Embryonic facial prominence (tissue), 1 donor: ENCODE data around the gene HNRNPM.
"Not testable (repeated sequence)": the region's sequence is repeated elsewhere in the genome, so short reads cannot be mapped to it uniquely, and the experiment has no call there.

Source experiments
- DNase-seq: peaks from one replicate; pipeline ENCODE4 v3.0.0-alpha.2; 2016; ENCODE audit errors: extremely low spot score

Gene HNRNPM, protein sequence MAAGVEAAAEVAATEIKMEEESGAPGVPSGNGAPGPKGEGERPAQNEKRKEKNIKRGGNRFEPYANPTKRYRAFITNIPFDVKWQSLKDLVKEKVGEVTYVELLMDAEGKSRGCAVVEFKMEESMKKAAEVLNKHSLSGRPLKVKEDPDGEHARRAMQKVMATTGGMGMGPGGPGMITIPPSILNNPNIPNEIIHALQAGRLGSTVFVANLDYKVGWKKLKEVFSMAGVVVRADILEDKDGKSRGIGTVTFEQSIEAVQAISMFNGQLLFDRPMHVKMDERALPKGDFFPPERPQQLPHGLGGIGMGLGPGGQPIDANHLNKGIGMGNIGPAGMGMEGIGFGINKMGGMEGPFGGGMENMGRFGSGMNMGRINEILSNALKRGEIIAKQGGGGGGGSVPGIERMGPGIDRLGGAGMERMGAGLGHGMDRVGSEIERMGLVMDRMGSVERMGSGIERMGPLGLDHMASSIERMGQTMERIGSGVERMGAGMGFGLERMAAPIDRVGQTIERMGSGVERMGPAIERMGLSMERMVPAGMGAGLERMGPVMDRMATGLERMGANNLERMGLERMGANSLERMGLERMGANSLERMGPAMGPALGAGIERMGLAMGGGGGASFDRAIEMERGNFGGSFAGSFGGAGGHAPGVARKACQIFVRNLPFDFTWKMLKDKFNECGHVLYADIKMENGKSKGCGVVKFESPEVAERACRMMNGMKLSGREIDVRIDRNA

DNA sequence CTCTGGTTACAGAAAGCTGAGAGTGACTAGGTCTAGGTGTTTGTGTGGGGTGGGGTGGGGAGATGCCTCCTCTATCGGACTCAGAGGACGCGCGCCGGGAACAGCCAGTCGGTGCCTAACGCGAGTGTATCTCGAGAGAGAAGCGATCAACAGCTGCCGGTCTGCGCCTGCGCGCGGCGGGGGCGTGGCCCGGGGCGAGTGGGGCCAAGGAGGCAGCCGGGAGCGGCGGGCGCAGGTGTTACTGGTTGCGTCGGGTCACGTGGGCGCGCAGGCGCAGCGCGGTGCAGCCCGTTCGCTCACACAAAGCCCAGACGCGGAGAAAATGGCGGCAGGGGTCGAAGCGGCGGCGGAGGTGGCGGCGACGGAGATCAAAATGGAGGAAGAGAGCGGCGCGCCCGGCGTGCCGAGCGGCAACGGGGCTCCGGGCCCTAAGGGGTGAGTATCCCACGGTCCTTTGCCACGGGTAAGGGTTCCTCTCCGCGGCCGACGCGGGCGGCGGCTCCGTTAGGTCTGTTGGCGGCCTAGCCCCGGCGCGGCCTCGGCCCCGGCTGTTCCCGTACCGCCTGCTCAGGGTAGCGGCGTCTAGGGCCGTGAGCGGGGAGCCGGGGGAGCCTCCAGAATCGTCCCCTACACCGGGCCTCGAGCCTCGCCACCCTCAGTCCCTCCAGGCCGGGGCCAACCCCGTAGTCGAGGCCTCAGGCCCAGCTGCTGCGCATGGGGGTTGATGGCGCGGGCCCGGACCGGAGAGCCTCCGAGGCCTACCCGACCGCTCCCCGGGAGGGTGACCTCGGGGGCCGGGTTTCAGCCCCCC lies at the start of gene HNRNPM:
TSS of gene HNRNPM (plus strand) at position 299 of the 811 bp plus-strand sequence. CDS start at position 323, 24 bp downstream.
- peak; percentile 92 for DNase-seq

DNA sequence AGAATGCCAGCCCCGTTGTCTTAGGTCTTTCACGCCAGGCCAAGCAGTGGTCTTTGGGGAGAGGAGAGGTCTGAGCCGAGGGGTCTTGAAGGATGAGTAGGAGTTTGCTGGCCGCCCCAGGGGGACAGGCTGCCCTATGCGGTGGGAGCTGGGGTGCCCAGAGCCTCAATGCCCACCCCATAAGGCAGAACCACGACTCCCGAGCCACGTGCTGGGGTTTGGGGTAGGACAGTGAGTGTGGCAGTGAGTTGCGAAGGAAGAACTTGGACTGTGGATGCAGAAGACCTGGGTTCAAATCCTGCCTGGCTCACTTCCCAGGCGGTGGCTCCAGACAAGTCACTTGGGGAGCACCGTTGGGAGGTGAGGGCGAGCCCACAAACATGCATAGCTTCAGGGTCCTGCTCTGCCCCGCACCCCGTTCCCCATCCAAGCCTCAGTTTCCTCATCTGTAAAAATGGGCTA lies 49.1 kb upstream of the HNRNPM start:
- DNase-seq: no peak

DNA sequence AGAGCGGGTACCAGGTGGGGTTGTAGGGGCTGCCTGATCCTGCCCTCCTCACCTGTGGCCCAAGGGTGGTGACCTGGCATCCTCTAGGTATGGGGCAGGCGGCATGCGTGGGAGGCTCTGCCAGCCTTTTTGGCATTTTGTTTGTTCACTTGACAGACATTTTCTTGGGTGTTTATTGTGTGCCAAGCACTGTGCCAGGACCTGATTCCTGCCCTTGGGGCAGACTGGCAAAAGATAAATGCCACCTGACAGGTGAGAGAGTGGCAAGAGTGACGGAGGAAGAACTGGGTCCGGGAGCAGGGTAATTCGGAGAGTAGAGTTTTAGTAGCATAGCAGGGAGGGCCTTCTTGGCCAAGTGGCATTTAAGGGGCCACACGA lies 48.6 kb upstream of the HNRNPM start:
- no peak for DNase-seq

DNA sequence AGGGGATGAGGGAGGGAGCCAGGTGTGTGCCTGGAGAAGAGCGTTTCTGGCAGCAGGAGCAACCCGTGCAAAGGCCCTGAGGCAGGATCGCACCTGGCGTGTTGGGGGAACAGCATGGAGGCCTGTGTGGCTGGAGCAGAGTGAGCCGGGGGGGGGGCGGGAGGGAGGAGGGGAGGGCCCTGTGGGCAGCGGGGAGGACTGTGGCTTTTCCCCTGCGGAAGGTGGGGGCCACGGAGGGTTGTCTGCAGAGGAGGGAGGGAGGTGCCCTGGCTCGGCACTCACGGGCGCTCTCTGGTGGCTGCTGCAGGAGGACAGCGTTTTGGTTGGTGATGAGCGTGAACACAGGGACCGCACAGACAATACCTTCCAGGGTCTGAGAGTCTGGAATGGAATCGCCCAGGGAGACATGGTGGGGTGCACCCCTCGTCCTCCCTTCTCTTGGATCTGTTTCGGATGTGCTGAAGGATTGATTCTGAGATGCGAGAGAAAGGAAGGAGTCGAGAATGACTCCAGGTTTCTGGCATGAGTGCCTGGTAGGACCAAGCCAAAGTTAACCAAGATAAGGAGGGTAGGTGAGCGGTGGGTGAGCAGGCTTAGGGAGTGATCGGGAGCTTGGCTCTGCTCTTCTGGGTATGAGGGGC lies 48.1 kb upstream of the HNRNPM start:
- no peak for DNase-seq

DNA sequence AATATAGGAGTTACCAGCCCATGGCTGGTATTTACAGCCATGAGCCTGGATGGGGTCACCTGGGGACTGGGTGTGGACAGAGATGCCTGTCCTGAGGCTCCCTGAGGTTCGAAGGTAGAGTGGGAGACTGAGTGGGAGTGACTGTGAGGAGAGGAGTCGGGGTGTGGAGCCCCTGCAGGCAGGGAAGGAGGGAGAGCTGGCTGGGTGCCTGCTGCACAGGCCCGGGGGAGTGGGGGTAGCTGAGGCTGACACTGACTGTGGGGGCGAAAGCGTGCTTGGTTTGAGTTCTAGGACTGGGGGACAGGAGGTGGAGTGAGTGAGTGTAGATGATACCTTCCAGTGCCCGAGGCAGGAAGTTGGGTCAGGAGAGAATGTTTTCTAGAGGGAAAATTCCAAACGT lies 47.5 kb upstream of the HNRNPM start:
- DNase-seq: no peak

DNA sequence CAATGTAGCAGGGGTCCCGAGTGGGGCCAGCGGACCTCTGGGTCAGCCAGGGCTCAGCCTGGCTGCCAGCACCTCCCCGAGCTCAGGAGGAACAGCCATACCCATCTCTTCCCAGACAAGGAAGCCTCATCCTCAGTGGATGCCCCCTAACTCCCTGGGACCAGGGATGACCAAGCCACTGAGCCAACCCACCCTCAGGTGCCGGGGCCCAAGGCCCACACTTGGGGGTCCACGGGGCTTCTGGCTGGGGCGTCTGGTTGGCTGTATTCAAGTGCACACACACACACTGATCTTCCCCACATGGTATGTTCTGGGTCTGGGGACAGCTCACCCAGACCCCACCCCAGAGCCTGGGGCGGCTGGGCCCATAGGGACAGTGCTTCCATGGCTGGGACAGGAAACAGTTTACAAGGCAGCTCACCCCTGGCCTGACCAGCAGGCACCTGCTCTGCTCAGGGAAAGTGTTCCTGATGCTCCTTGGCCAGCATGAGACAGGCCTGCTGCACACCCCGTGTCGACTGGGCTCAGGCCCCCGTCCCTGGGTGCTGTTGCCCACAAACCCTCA lies 46.9 kb upstream of the HNRNPM start:
- DNase-seq: no peak

DNA sequence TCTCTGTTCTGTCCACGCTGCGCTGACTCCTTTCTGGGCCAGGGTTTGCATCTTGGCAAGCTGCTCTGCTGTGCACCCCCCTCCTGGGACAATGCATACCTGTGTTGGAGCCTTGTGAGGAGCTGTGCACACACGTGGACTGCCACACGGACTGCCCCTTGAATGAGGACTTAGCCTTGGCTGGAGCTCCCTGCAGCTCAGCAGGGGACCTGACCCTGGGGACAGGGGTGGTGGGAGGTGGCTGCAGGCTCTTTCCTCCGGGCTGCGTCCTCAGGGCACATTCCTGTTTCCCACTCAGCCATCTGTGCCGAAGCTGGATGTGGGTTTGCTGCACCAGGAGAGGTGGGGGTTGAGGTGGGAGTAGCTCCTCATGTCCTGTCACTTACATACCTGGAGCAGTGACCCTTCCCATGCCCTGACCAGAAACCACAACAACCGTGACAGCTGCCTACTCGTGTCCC lies 46.4 kb upstream of the HNRNPM start:
- DNase-seq: no peak

DNA sequence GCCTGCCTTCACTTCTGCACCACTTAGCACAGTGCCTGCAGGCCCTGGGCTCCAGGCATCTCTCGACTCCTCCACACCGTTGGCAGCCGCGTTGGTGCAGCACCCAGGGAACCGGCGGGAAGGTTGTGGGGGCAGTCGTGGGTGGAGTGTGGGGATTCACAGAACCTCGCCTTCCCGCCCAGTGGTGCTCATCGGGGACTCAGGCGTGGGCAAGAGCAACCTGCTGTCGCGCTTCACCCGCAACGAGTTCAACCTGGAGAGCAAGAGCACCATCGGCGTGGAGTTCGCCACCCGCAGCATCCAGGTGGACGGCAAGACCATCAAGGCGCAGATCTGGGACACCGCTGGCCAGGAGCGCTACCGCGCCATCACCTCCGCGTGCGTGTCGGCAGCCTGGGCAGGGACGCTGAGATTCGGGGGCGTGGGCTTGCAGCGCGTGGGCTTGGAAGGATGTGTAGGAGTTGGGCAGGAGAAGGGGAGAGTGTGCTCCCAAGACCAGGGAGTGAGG lies 45.0 kb upstream of the HNRNPM start:
- DNase-seq: no peak

DNA sequence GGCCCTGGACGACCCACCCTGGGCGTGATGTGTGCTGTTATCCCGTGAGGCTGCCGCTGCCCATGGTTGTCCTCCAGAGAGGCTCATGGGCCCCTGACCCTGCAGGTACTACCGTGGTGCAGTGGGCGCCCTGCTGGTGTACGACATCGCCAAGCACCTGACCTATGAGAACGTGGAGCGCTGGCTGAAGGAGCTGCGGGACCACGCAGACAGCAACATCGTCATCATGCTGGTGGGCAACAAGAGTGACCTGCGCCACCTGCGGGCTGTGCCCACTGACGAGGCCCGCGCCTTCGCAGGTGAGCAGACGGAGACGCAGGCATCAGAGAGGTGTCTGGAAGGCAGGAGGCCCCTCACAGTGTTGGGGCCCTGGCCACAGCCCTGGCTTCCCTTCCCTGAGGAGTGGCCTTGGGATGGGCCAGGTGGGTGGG lies 42.8 kb upstream of the HNRNPM start:
- no peak for DNase-seq

DNA sequence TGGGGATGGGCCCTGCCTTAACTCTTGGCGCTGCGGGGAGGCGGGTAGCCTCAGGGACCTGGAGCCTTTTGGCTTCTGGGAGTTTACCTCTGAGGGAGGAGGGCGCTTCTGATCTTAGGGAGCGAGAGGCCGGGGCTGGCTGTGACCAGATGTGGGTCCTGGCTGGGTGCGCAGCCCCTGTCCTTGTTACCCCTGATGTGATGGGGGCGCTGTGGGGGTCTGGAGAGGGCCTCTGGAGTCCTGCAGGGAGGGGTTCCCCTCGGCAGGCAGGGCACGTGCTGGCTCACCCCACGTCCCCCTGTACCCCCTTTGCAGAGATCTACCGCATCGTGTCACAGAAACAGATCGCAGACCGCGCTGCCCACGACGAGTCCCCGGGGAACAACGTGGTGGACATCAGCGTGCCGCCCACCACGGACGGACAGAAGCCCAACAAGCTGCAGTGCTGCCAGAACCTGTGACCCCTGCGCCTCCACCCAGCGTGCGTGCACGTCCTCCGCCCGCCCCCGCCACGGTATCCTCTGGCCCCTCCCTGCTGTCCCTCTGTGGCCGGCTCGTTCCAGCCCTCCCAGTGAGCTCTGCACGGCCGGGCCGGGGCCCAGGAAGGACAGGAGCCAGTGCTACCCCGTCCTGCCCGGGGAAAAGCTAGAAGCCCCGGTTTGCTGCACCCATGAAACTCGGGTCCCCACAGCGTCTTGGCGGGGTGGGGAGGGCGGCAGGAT lies 41.5 kb upstream of the HNRNPM start:
- DNase-seq: no peak

DNA sequence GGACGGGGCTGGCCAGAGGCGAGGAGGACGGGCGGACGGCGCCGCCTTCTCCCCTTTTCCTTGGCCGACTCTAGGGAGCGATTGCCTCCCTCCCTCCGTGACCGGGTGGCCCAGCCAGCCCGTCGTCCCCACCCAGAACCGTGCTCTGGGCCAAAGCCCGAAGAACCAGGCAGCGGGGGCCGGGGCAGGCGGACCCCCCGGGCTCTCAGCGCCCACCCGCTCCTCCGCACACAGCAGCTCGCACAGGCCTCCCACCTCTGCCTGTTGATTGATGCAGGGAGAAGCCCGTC lies 41.0 kb upstream of the HNRNPM start:
- no peak for DNase-seq

DNA sequence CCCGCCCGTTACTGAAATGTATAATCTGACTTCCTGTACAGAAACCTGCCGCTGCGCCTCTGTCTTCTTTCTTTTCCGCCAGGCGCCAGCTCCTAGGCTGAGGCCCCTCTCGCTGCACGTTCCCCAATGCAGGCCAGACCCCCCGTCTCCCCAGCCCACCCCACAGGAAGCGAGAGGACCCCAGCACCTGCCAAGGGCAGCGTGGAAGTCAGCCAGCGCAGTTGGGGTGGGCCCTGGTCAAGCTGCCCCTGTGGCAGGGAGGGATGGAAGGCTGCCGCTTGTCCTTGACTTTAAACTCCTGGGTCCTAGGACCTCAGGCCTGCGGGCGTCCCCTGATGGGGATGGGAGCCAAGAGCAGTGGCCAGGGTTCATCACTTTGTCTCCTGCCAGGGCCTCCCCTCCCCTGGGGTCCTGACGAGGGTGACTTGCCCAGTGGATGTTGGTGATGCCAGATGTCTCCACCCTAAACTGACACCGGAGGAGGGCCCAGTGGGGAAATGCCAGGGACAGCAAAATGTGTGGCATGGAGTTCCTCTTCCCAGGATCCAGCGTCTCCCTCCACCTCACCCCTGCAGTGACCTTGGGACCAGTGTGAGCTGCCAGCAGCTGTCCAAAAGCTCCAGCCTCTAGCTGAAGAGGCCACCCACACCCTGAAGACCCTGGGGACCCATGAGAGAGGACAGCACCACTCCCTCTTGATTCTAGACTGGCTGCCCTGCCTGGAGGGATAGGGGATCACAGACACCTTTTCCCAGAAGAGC lies 40.2 kb upstream of the HNRNPM start:
- DNase-seq: no peak

DNA sequence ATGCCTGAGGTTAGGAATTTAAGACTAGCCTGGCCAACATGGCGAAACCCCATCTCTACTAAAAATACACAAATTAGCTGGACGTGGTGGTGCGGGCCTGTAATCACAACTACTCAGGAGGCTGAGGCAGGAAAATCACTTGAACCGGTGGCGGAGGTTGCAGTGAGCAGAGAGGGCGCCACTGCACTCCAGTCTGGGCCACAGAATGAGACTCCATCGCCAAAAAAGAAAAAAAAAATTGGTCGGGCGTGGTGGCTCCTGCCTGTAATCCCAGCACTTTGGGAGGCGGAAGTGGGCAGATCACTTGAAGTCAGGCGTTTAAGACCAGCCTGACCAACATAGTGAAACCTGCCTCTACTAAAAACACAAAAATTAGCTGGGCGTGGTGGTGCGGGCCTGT lies 34.1 kb upstream of the HNRNPM start:
- DNase-seq: not testable (repeated sequence)

DNA sequence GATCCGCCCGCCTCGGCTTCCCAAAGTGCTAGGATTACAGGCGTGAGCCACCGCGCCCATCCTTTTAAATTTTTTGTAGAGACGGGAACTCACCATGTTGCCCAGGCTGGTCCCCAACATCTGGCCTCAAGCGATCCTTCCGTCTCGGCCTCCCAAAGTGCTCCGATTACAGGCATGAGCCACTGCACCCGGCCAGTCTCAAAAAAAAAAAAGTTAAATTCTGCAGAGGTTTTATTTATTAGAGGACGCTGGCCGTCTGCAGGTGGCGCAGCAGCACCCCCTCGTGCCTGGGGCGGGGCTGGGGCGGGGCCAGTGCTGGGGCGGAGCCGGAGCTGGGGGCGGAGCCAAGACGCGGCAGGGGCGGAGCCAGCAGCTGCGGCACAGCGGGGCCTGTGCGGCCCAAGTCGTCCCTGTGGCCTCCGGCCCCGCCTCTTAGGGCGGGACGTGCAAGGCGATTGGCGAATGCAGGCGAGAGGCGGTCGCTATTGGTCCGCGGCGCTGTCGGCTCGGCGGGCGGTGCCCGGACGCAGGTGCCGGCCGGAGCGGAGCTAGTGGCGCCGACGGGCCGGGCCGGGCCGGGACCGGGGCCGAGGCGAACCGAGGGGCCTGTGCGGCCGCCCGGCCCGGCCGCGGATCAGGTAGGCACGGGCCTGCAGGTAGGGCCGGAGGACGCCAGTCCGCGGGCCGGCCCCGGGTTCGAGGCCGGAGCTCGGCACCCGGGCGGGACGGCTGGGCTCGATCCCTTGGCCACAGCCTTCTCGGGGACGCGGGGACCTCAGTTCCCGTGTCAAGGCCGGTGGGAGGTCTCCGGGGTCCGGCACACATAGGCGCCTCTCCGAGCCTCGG lies 31.8 kb upstream of the HNRNPM start, which contains the start of gene MARCHF2:
TSS of gene MARCHF2 (plus strand) at position 523 of the 846 bp plus-strand sequence. CDS start 8,536 bp downstream, outside the sequence.
- peak; percentile 86 for DNase-seq

DNA sequence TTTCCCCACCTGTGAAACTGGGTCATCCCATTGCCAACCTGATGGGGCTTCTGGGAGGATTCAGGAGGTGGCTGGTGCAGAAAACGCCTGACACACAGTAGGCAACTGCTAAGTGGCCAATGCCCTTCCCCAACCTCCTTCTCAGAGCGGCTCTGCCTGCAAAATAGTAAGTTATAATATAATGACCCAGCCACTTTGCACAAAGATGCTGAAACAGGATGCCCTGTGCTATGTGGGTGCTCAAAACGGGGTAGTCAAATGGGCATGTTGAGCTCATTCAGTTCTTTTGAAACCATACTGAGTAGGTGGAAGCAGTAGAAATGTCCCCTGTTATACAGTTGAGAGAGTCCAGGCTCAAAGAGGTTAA lies 31.2 kb upstream of the HNRNPM start:
- DNase-seq: no peak

DNA sequence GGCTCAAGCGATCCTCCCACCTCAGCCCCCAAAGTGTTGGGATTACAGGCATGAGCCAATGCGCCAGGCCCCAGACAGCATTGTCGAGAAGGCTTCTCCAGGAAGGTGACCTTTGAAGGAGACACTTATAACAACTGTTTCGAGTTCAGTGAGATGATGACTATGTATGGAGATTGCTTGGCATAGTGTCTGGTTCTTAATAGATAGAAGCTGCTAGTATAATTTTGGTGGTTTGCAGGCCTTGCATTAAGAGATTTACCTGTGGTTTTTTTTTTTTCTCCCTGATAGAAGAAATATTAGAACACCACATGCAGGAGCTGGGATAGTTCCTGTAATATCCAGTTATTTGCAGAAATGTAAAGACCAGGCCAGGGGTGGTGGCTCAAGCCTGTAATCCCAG lies 28.0 kb upstream of the HNRNPM start:
- DNase-seq: no peak

DNA sequence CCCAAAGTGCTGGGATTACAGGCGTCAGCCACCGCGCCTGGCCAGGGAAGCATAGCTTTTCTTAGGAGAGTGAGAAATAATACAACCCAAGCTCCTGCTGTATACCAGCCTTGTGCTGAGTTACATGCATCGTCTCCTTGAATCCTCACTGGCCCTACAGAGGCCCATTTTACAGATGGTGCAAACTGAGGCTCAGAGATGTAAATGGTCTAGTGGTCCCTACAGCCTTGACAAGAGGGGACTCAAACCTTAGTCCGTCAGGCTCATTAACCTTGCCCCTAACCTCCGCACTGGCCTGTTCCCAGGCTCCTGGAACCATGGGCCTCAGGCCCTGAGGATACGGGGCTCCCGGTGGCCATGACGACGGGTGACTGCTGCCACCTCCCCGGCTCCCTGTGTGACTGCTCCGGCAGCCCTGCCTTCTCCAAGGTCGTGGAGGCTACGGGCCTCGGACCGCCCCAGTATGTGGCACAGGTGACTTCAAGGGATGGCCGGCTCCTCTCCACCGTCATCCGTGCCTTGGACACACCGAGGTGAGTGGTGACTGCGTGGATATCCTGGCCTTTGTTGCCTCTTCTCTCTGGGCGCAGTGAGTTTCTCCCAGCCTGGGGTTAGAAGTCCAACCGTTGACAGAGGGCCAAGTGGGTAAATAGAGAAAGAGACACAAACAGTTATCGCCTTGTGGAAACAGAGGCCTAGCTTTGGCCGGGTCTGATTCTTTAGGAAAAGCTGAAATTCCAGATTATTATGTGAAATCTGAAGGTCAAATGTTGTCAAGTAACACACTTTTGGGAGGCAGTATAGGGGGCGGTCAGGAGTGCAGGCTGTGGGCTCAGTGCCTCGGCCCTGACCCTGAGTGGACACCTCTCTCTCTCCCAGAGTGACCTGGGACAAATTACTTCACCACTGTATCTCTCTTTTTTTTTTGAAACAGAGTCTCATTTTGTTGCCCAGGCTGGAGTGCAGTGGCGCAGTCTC lies 23.0 kb upstream of the HNRNPM start:
- DNase-seq: no peak

DNA sequence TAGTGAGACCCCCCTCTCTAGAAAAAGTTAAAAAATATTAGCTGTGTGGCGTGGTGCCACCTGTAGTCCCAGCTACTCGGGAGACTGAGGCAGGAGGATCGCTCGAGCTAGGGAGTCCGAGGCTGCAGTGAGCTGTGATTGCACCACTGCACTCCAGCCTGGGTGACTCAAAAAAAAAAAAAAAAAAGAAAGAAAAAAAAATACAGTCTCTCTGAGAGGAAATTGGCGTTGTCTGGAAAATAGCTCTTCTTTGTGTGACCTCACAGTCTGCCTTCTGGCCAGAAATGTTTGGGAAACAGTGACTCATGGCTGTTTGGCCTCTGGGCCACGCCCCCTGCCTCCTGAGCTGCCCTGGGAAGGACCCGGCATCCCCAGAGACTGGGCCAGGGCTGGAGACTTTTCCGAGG lies 21.0 kb upstream of the HNRNPM start:
- no peak for DNase-seq
